UCSD-AML1 (cell line): ENCODE measurements around the gene RPS6KA4.

Experiments used
- DNase-seq: peaks from one replicate; lab custom pipeline; 2025; ENCODE audit not compliant: unreplicated experiment; lab: John Stamatoyannopoulos, UW

The RPS6KA4 gene

GRCh38 chr11:64324692-64325469 is 34.1 kb upstream of the RPS6KA4 start:
- no peak for DNase-seq

- DNase-seq = no peak
These were observed 31.6 kb upstream of the RPS6KA4 start for GRCh38 chr11:64327375-64327774.

GRCh38 chr11:64327993-64328392 is 31.0 kb upstream of the RPS6KA4 start:
- DNase-seq = no peak

- DNase-seq = no peak
These were observed 28.1 kb upstream of the RPS6KA4 start for GRCh38 chr11:64330888-64331287.

GRCh38 chr11:64331569-64332371 is 27.2 kb upstream of the RPS6KA4 start:
- DNase-seq = peak; percentile 89

GRCh38 chr11:64333556-64333955 is 25.4 kb upstream of the RPS6KA4 start:
- DNase-seq = no peak

- DNase-seq = peak; percentile 60
These were observed 23.9 kb upstream of the RPS6KA4 start for GRCh38 chr11:64334764-64335735.

- no peak for DNase-seq
These were observed 21.3 kb upstream of the RPS6KA4 start for GRCh38 chr11:64337538-64338249.

- no peak for DNase-seq
These were observed 20.2 kb upstream of the RPS6KA4 start for GRCh38 chr11:64338716-64339115.

GRCh38 chr11:64339286-64339685 is 19.7 kb upstream of the RPS6KA4 start:
- DNase-seq = no peak

- peak; percentile 75 for DNase-seq
These were observed 19.1 kb upstream of the RPS6KA4 start, which contains the start of gene CCDC88B for GRCh38 chr11:64339754-64340408. Gene CCDC88B, plus strand, starts transcription at chr11:64340204. Its CDS starts 63 bp downstream, at chr11:64340267.

GRCh38 chr11:64340671-64341335 is 18.2 kb upstream of the RPS6KA4 start:
- peak; percentile 70 for DNase-seq

GRCh38 chr11:64341429-64341828 is 17.5 kb upstream of the RPS6KA4 start:
- DNase-seq = no peak

GRCh38 chr11:64341851-64342791 is 16.8 kb upstream of the RPS6KA4 start:
- DNase-seq = no peak

- no peak for DNase-seq
These were observed 15.9 kb upstream of the RPS6KA4 start for GRCh38 chr11:64342869-64343745.

GRCh38 chr11:64343767-64344559 is 15.0 kb upstream of the RPS6KA4 start:
- DNase-seq = peak; percentile 40
